GM18499 (cell line): ENCODE measurements around the gene EEF1G.
"Not testable (repeated sequence)": the region's sequence is repeated elsewhere in the genome, so short reads cannot be mapped to it uniquely, and the experiment has no call there.

Experiments used
- ATAC-seq: cut with Tn5 transposase; IDR thresholded peaks from one replicate; pipeline ENCODE4 v1.9.1; 2021; ENCODE audit warnings: moderate number of reproducible peaks; ENCODE audit not compliant: insufficient read depth, unreplicated experiment

Gene EEF1G

GRCh38 chr11:62556875-62557631 is 16.6 kb downstream of the EEF1G start:
- ATAC-seq = no peak

GRCh38 chr11:62556108-62556874 is 17.4 kb downstream of the EEF1G start:
- ATAC-seq = no peak

GRCh38 chr11:62555464-62556107 is 18.1 kb downstream of the EEF1G start:
- no peak for ATAC-seq

GRCh38 chr11:62554387-62555167 is 19.1 kb downstream of the EEF1G start:
- ATAC-seq = no peak

- ATAC-seq = no peak
These were observed 19.8 kb downstream of the EEF1G start for GRCh38 chr11:62553839-62554361.

- no peak for ATAC-seq
These were observed 20.4 kb downstream of the EEF1G start for GRCh38 chr11:62553080-62553838.

- no peak for ATAC-seq
These were observed 21.1 kb downstream of the EEF1G start for GRCh38 chr11:62552485-62553079.

GRCh38 chr11:62550478-62550877 is 23.2 kb downstream of the EEF1G start:
- ATAC-seq = not testable (repeated sequence)

GRCh38 chr11:62548545-62549335 is 25.0 kb downstream of the EEF1G start:
- ATAC-seq = no peak

- no peak for ATAC-seq
These were observed 25.9 kb downstream of the EEF1G start for GRCh38 chr11:62547691-62548281.

- no peak for ATAC-seq
These were observed 26.6 kb downstream of the EEF1G start for GRCh38 chr11:62546929-62547625.

GRCh38 chr11:62546244-62546928 is 27.3 kb downstream of the EEF1G start, which contains the start of gene AHNAK:
Gene AHNAK (minus strand): TSS chr11:62546806. CDS start chr11:62536098, 10,708 bp downstream.
- no peak for ATAC-seq

GRCh38 chr11:62545437-62546243 is 28.1 kb downstream of the EEF1G start:
- ATAC-seq = no peak

- no peak for ATAC-seq
These were observed 28.9 kb downstream of the EEF1G start for GRCh38 chr11:62544581-62545436.
